ENCODE data around the gene TCF20. TPM values are rescaled to one million over a fixed set of nuclear protein-coding genes. Genes with fewer than 3 reads are reported as not detected.
A peak's percentile ranks its signal among the peaks of the same experiment; 100 is the strongest.

The TCF20 gene
- total RNA-seq, 1 donor, result 30.7 TPM

DNA sequence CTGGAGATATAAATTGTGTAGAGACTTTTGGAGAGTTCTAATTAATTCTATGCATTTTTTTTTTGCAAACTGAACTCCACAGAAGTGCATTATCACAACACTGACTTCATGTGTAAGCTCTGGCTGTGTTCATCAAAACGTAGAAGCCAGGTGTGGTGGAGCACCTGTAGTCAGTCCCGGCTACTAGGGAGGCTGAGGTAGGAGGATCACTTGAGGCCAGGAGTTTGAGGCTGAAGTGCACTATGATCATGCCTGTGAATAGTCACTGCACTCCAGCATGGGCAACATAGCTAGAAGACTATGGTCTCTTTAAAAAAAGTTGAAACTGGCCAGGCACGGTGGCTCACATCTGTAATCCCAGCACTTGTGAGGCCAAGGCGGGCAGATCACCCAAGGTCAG is 20.6 kb downstream of the TCF20 start:
- no peak overlapping the region for H3K4me3 ChIP-seq (ENCODE audit: low read depth, low read length)

DNA sequence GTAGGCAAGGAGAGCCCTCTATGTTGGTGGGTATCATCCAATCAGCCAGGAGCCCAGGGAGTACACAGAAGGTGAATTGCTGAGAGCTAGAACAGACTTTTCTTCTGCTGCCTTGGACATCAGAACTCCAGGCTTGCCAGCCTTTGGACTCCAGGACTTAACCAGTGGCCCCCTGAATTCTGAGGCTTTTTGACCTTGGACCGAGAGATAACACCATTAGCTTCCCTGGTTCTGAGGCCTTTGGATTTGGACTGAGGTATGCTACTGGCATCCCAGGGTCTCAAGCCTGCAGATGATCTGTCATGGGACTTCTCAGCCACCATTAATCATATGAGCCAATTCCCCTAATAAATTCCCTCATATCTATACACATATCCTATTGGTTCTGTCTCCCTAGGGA is 21.5 kb downstream of the TCF20 start:
- no peak overlapping the region for H3K4me3 ChIP-seq (ENCODE audit: low read depth, low read length)
- DNase-seq (ENCODE audit: low read depth), result no peak
- TF ChIP-seq, protein P1, sequence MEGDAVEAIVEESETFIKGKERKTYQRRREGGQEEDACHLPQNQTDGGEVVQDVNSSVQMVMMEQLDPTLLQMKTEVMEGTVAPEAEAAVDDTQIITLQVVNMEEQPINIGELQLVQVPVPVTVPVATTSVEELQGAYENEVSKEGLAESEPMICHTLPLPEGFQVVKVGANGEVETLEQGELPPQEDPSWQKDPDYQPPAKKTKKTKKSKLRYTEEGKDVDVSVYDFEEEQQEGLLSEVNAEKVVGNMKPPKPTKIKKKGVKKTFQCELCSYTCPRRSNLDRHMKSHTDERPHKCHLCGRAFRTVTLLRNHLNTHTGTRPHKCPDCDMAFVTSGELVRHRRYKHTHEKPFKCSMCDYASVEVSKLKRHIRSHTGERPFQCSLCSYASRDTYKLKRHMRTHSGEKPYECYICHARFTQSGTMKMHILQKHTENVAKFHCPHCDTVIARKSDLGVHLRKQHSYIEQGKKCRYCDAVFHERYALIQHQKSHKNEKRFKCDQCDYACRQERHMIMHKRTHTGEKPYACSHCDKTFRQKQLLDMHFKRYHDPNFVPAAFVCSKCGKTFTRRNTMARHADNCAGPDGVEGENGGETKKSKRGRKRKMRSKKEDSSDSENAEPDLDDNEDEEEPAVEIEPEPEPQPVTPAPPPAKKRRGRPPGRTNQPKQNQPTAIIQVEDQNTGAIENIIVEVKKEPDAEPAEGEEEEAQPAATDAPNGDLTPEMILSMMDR (IDR thresholded peaks at IDR 0.05; ENCODE audit: insufficient read depth, low read depth, low read length), result no peak

More for the DNA sequence above, 20.6 kb downstream of the TCF20 start:
- TF ChIP-seq, protein P1 (IDR thresholded peaks at IDR 0.05; ENCODE audit: insufficient read depth, low read depth, low read length), result no peak
- no peak for DNase-seq (ENCODE audit: low read depth)

DNA sequence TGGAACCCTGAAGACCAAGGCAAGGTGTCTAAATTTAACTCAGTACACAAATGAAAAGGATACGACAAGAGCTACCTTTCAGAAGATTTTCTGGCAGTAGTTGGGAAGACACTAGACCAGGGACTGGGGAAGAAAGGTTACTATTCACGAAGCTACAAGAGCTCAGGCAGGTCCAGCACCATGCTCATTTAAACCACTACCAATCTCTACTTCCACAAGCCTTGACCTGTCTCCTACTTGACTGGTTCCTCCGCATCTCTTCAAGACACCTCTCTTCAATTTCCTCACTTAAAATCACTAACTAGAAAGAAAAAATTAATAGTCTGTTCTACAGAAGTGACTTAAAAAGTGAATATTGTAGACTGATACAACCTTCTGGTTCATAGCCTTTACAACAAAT is 22.9 kb downstream of the TCF20 start:
- no peak for DNase-seq (ENCODE audit: low read depth)
- TF ChIP-seq, protein P1 (IDR thresholded peaks at IDR 0.05; ENCODE audit: insufficient read depth, low read depth, low read length), result no peak
- no peak overlapping the region for H3K4me3 ChIP-seq (ENCODE audit: low read depth, low read length)

DNA sequence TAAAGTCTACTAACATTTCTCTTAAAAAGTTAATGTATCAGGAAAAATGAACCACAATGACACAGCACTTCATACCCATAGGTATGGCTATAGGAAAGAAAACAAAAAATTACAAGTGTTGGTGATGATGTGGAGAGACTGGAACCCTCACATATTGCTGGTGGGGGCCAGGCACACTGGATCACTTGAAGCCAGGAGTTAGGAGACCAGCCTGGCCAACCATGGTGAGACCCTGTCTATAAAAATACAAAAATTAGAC is 26.7 kb downstream of the TCF20 start:
- no peak for DNase-seq (ENCODE audit: low read depth)
- H3K4me3 ChIP-seq (ENCODE audit: low read depth, low read length), result no peak overlapping the region
- TF ChIP-seq, protein P1 (IDR thresholded peaks at IDR 0.05; ENCODE audit: insufficient read depth, low read depth, low read length), result no peak

DNA sequence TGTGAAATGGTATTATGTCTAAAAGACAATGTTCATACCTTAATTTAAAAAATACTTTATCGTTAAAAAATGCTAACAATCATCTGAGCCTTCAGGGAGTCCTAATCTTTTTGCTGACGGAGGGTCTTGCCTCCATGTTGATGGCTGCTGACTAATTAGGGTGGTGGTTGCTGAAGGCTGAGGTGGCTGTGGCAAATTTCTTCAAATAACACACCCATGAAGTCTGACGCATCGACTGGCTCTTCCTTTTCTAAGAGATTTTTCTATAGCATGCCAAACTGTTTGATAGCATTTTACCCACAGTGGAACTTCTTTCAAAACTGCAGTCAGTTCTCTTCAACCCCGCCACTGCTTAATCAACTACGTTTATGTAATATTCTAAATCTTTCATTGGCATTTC is 33.6 kb downstream of the TCF20 start:
- no peak for DNase-seq (ENCODE audit: low read depth)
- TF ChIP-seq, protein P1 (IDR thresholded peaks at IDR 0.05; ENCODE audit: insufficient read depth, low read depth, low read length), result no peak
- no peak overlapping the region for H3K4me3 ChIP-seq (ENCODE audit: low read depth, low read length)

DNA sequence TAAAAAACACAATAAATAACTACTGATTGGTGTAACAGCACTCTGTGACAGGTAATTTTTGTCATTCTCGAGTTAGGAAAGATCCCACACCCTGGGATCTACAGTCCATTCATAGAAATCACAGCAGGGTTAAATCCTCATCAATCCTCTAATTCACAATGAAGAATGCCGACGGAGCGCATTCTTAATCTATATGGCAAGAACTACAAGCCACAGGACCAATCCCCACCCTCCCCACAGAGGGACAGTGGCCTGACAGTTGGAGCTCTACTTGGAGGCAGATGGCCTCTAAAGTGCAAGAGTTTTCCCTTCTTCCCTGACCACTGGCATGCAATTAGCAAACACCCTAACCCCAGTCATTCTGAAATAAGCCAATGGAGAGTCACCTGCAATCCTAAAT is 34.2 kb downstream of the TCF20 start:
- TF ChIP-seq, protein P1 (IDR thresholded peaks at IDR 0.05; ENCODE audit: insufficient read depth, low read depth, low read length), result no peak
- DNase-seq (ENCODE audit: low read depth), result no peak
- no peak overlapping the region for H3K4me3 ChIP-seq (ENCODE audit: low read depth, low read length)

DNA sequence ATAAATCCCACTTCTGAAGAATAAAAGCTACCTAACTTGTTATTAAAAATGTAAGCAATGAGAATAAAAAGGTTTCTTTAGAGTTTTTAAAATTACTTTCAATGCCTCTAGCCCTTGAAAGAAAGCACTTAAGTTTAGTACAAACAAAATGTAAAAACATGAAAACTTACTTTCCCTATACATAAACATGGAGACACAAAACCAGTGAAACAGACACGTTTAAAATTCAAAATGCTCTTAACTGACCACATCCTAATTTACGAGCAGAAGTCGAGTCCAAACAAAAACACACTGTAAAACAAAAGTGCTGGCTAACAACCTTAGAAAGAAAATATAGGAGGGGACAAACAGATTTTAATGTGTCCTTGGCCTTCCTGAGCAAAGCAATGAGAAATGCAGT is 36.6 kb downstream of the TCF20 start:
- H3K4me3 ChIP-seq (ENCODE audit: low read depth, low read length), result no peak overlapping the region
- DNase-seq (ENCODE audit: low read depth), result peak; percentile 48
- TF ChIP-seq, protein P1 (IDR thresholded peaks at IDR 0.05; ENCODE audit: insufficient read depth, low read depth, low read length), result no peak

Data from fibroblast of villous mesenchyme (primary cell).